HG03066 (cell line): ENCODE data around the gene LDLRAD3.
A peak's percentile ranks its signal among the peaks of the same experiment; 100 is the strongest.

Experiments used
- ATAC-seq: cut with Tn5 transposase; IDR thresholded peaks from one replicate; pipeline ENCODE4 v1.9.1; 2021; ENCODE audit warnings: low read depth; ENCODE audit not compliant: unreplicated experiment

Gene LDLRAD3

GRCh38 chr11:36249246-36249645 lies 305.4 kb downstream of the LDLRAD3 start:
- ATAC-seq = no peak

GRCh38 chr11:36251823-36252222 lies 308.0 kb downstream of the LDLRAD3 start:
- ATAC-seq = no peak

DNA sequence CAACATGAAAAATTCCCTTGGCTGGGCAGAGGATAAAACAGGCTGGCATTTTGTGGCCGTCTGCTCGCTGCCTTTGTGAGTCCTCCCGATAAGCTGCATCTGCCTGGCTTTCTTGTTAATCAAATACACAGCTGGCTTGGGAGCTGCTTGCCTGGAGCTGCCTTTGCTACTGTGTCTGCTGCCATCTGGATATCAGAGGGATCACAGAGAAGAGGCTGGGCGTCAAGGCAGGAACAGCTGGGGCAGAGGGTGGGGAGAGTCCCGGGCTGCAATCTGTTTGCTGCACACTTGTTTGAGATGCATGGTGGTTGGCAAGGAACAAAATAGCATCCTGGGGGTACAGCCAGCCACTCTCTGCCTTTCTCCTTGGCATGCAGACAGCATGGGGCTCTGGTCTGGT lies 309.4 kb downstream of the LDLRAD3 start:
- ATAC-seq = no peak

DNA sequence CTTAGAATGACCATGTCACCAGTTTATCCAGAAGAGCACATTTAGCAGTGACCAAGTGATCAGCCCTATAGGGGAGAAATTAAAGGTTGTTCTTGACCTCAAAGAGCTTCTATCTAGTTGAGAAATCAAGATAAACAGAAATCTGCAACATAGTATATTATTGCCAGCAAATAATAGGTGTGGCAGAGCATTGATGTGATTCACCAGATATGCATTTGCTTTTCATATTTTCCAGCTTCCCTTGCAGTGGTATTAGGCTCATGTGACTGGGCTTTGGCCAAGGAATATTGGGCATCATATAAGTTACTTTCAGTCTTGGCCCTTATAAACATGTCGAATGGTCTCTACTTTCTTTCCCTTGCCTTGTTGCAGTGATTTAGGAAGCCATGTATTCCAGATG lies 310.9 kb downstream of the LDLRAD3 start:
- ATAC-seq = no peak

DNA sequence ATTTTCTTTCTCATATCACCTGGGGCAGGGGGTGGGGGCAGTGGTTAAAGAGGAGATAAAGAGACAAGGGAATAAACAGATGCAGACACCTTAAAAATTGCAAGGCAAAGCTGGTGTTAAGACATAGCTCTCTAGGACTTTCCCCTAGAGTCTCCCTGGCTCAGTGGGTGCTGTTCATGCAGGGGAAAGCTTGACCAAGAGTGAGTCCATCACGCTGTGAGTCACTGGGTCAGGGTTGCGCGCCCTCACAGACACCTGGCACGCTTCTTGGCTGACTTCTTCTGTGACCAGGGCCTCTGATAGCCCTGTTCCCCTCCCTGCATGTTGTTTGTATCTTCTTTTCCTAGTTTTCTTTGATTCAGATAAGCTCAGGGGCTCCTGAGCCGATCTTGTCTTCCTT lies 313.5 kb downstream of the LDLRAD3 start:
- ATAC-seq = no peak

GRCh38 chr11:36258730-36259360 lies 315.0 kb downstream of the LDLRAD3 start:
- no peak for ATAC-seq

DNA sequence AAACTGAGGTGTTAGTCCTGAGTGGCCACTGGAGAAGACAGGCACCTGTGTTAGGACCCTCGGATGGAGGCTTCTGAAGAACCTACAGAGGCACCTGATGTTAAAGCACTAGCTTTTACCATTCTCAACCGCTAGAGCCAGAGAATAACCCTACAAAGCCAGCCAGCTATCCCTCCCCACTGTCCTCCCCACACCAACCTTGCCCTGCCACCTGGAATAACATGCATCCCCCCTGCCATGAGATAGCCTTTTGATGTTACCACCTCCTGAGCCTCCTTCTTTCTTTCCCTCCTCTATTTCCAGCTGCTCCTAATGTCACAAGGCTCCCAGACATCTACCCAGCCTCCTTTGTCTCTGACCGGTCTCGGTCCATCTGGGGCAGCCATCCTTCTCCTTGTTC lies 317.2 kb downstream of the LDLRAD3 start:
- no peak for ATAC-seq

- no peak for ATAC-seq
Measured at GRCh38 chr11:36264011-36264972, 320.4 kb downstream of the LDLRAD3 start.

- no peak for ATAC-seq
Measured at GRCh38 chr11:36264973-36265344, 321.1 kb downstream of the LDLRAD3 start.

- ATAC-seq = peak; percentile 84
Measured at GRCh38 chr11:36265793-36266628, 322.1 kb downstream of the LDLRAD3 start.

GRCh38 chr11:36266767-36267166 lies 322.9 kb downstream of the LDLRAD3 start:
- ATAC-seq = no peak

GRCh38 chr11:36268337-36268985 lies 324.6 kb downstream of the LDLRAD3 start:
- ATAC-seq = no peak

DNA sequence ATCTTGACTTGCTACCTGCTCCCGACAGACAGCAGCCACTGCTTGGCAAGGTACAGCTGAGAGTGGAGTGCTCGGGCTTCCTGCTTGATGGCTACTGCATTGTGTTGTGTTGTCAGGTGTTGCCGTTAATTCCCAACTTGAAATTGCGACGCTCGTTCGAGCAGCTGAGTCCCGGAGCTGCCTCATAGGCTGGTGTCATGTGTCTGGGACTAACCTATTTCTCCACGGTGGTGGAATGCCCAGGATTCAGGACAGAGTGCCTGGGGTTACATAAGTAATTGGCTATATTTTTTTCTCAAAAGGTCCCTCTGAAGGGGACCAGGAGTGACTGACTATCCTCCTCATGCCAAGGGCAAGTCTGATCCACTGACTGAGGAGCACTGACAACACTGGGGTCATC lies 326.8 kb downstream of the LDLRAD3 start:
- no peak for ATAC-seq

DNA sequence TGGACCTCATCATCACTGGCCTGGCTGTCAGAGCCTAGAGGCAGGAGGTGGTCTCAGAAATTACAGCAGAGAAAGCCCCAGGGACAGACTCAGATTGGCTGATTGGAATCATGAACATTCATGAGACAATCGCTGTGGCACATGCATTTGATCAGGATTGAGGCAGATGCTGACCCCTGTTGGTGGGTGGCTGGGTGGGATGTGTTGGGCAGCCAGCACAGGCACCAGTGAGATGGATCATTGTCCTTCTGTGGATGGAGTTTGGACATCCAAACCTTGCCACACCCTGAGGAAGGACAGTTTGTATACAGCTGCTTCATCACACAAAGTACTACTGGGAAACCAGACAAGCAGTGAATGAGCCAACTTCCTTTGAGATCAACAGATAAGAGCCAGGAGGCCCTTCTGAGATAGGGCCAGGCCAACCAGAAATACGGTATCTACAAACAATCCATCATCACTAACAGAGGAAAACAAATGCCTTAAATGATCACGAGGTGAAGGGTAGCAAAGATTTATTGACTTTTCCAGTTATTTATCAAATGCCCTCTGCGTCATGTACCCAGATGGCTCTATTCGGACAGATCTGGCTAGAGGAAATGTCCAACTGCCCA lies 328.0 kb downstream of the LDLRAD3 start:
- no peak for ATAC-seq

DNA sequence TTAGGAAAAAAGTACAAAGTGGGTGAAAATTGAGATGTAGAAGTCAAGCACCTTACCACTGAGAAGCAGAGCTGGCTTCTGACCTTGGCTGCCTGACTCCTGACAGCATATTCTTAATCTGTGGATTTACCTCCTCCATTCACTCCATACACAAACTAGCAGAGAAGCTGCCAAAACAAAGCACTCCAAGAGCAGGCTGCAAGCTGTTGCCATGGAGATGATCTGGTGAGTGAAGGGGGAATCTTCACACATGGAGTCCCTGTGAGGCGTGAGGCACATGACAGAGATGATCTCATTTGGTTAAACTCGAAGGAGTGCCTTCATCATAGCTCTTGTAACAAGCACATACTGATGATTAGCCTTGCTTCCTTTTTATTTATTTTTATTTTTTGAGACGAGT lies 329.2 kb downstream of the LDLRAD3 start:
- ATAC-seq = no peak

GRCh38 chr11:36274414-36274813 lies 330.6 kb downstream of the LDLRAD3 start:
- ATAC-seq = no peak

DNA sequence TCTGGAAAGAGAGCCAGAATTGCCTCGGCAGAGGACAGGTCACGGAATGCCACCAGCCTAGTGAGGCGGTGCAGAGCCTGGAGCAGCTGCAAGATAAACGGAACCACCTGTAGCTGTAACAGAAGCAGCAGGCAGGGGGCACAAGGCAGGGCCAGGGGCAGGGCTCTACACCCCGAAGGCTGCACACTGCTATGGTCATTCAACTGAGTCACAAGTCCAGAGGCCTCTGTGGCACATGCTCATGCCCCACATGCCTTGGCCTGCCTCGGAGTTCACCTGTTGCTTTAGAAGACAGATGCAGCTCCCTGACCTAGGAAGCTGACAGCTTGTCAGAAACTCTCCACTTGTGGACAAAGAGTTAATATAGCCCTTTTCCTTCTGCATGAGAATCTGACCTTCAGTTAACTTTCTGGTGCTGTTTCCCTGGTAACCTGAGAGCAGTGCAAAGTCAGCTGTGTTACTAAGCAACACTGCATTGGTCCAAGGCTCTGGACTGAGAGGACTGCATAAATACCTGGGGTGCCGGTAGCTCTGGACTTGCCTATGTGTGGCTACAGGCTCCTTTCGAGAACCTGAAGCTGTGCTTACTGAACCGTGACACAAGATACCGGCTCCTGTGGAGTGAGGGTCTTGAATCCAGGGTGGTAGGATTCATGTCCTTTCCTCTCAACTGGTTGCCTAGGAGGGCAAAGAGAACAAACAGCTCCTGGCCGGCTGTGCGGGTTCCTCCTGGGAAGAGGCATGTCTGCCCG lies 334.8 kb downstream of the LDLRAD3 start:
- no peak for ATAC-seq

DNA sequence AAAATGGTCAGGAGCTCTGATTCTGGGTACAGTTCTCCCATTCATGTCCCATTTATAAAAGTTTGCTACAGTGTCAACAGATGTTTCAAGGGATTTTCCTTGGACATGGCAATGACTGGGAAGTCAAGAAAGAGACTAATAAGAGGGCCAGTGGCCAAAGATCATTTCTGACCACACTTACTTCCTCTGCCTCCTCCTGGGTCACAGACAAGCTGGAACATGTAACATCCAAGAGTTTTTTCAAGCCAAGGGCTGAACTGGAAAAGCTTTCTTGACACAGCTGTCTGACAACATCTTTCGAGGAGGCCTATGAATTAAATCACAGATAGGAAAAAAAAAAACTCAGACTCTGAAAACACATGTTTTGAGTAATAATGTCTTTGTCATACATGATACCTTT lies 336.7 kb downstream of the LDLRAD3 start:
- ATAC-seq = no peak
